NOMO-1 treated with dmso at 0.1 percent for 144 hours (cell line): ENCODE results near the gene ARHGEF26.

ENCODE experiments used
- DNase-seq: peaks from one replicate; lab custom pipeline; 2025; ENCODE audit not compliant: unreplicated experiment; lab: John Stamatoyannopoulos, UW

The ARHGEF26 gene

GRCh38 chr3:154243353-154243752 lies 122.2 kb downstream of the ARHGEF26 start:
- DNase-seq, result no peak

GRCh38 chr3:154244644-154245043 lies 123.5 kb downstream of the ARHGEF26 start:
- no peak for DNase-seq

GRCh38 chr3:154247806-154248415 lies 126.7 kb downstream of the ARHGEF26 start:
- no peak for DNase-seq

- DNase-seq, result no peak
These were observed 129.1 kb downstream of the ARHGEF26 start for GRCh38 chr3:154250291-154250690.

- DNase-seq, result no peak
These were observed 130.4 kb downstream of the ARHGEF26 start for GRCh38 chr3:154251610-154252009.

DNA sequence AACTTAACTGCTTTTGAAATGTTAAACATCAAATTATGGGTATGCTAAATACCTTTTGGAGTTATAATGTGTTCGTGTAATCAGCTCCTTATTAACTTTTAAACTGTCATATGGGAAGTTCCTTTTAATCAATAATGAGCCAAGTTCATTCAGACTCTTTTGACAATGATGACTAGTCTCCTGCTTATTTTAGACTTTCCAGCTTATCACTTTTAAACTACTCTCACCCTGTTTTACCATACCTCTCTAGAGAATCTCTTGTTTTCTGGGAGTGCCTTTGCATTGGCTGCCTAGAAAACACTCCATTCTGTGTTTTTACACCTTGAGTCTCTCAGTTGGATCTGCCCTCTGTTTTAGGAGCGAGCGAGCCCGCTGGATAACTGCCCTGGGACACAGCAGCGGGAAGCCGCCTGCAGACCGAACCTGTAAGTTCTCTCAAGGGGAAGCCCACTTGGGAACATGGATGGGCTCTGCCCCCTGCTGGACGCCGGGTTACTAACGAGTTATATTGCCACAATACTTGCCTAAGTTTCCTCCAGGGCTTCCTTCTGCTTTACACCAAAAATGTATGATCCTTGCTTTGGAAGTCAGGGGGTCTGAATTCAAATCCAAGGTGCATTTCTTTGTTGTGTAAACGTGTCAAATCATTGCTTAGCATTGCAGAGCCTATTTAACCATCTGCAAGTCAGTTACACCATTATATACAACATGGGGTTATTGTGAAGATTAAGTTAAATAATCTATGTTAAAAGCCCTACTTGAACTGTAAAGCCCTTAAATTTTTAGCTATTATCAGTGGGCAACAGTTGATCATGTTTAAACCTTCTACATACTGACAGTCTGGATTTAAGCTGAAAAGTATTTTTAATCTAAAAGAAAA lies 131.8 kb downstream of the ARHGEF26 start:
- peak; percentile 45 for DNase-seq

DNA sequence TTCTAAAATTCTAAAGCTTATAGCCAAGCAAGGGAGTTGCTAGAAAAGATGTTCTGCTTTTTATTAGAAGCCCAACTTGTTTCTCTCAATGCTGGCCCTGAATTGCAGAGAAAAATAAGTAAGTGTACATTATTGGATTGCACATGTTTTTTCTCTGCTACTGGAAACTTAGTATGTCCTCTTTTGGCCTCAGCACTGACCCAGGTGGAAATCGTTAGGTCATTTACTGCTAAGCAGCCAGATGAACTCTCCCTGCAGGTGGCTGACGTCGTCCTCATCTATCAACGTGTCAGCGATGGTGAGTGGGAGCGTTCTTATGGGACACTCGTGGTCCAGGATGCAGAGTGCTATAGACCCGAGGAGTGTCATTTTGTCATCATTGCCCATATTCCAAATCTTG lies 133.3 kb downstream of the ARHGEF26 start:
- DNase-seq, result no peak

- DNase-seq, result no peak
These were observed 152.2 kb downstream of the ARHGEF26 start for GRCh38 chr3:154273381-154273780.

GRCh38 chr3:154274348-154274747 lies 153.2 kb downstream of the ARHGEF26 start:
- no peak for DNase-seq

DNA sequence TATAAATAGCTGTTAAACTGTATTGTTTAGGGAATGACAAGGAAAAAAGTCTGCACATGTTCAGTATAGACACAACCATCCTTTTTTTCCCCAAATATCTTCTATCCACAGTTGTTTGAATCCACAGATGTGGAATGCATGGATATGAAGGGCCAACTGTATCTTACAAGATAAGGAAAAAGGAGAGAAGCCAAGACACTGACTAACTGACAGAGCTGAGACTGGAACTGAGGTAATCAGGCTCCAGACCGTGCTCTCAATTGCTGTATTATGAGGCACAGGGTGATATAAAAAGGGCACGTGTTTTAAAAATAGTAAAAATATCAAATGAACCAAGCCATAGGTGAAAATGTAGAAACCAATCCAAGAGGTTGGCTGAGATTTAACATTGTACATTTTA lies 154.1 kb downstream of the ARHGEF26 start:
- DNase-seq, result no peak

GRCh38 chr3:154275965-154276364 lies 154.8 kb downstream of the ARHGEF26 start:
- DNase-seq, result no peak

DNA sequence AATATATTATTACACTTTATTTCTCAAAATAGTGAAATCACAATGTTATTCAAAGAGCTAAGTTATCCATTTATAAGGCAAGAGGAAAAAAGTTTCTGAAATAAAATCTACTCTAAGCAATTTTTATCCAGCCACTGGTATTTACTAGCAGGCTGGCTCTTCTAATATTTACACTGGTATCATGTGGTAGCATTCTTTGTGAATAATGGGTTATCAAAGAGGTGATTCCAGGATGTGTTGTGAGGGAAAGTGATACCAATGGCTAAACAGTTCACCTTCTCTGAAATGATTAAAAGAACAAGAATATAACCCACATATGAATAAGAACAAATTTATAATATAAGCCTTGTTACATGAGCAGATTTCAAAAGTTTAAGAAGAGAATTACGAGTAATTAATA lies 159.0 kb downstream of the ARHGEF26 start:
- no peak for DNase-seq

DNA sequence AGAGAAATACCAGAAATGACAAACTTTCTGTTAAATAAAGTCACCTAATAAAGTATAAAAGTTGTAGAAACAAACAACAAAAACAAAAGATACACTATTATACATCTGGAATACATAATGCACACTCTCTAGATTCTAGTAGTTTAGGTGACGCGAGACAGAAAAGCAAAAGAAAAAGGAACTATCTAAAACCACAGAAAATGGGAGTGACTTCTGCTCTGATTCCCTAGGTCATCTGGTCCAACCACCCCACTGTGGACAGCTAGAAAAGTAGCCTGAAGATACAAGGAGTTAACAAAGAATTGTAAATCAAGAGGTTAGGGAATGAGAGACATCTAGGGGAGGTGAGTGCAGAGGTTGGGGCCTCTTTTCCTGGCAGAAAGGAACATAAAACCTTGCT lies 164.0 kb downstream of the ARHGEF26 start:
- peak; percentile 35 for DNase-seq

GRCh38 chr3:154290187-154290586 lies 169.0 kb downstream of the ARHGEF26 start:
- DNase-seq, result no peak

GRCh38 chr3:154294016-154294415 lies 172.8 kb downstream of the ARHGEF26 start:
- DNase-seq, result no peak

- DNase-seq, result no peak
These were observed 180.4 kb downstream of the ARHGEF26 start for GRCh38 chr3:154301561-154301960.

DNA sequence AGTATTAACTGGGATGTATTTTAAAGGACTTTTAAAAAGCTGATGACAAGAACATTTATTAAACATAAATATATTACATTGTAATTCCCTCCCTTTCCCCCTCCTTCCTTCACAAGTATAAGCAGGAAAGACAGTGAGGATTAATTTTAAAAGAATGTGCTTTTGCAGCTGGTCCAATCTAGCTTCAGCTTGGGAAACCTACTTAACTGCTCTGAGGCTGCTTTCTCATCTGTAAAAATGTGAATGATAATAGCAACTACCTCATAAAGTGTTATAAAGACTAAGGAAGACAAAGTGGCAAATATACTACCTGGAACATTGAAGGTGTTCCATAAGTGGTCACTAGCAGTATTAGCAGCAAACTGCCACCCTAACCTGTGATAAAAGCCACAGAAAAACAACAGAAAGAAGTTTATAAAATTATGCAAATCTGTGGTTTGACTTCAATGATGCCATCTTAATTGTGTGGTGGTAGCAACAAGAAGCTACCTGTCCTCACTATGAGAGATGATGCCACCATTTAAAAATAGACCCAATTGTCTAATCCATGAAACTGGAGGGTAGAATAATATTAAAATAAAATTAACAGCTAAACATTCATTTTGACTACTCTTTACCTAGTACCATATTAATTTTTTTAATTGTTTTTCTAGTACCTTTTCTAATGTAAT lies 183.1 kb downstream of the ARHGEF26 start:
- DNase-seq, result no peak

- DNase-seq, result no peak
These were observed 183.7 kb downstream of the ARHGEF26 start for GRCh38 chr3:154304936-154305335.

GRCh38 chr3:154307363-154307762 lies 186.2 kb downstream of the ARHGEF26 start:
- no peak for DNase-seq
